HL-60 (cell line): Measurements from ENCODE around the gene BBS4.
"Not testable (repeated sequence)": the region's sequence is repeated elsewhere in the genome, so short reads cannot be mapped to it uniquely, and the experiment has no call there.

Experiments
- CTCF ChIP-seq: IDR thresholded peaks from one replicate; pipeline ENCODE4 v1.5.1; 2011; ENCODE audit warnings: low read length, control low read depth, inconsistent platforms; ENCODE audit not compliant: insufficient read depth
- GABPA ChIP-seq: IDR thresholded peaks from 2 replicates; pipeline ENCODE4 v1.6.1; 2012; ENCODE audit warnings: low read depth
- POLR2AphosphoS5 ChIP-seq: IDR thresholded peaks from 2 replicates; pipeline ENCODE4 v1.6.1; 2012; ENCODE audit warnings: low read depth
- REST ChIP-seq: IDR thresholded peaks from 2 replicates; pipeline ENCODE4 v1.6.1; 2012; ENCODE audit warnings: low read depth; ENCODE audit not compliant: insufficient replicate concordance
- SPI1 ChIP-seq: IDR thresholded peaks from 2 replicates; pipeline ENCODE4 v1.6.1; 2012; ENCODE audit warnings: low read depth, mild to moderate bottlenecking, borderline replicate concordance

- TF ChIP-seq CTCF, REST, GABPA, POLR2AphosphoS5, SPI1: not testable (repeated sequence)
Measured at GRCh38 chr15:72636519-72637282, 49.3 kb upstream of the BBS4 start.
